Activated T-helper 2 cell treated with anti-CD3 and anti-CD28 coated beads, Interferon-gamma antibody, Interleukin-2, Interleukin-4, amounts not matched to agents 10 μg/mL and 5 μg/mL and 100 μg/mL, durations not matched to agents 14 hours and 24 hours and 36 hours (primary cell): ENCODE data around the gene VWA8. TPM values are rescaled to one million over a fixed set of nuclear protein-coding genes. Genes with fewer than 3 reads are reported as not detected.
A peak's percentile ranks its signal among the peaks of the same experiment; 100 is the strongest.
"Not testable (repeated sequence)": the region's sequence is repeated elsewhere in the genome, so short reads cannot be mapped to it uniquely, and the experiment has no call there.

ENCODE experiments used
- DNase-seq: peaks from one replicate; pipeline ENCODE4 v3.0.0; 2021; ENCODE audit warnings: low spot score
- H3K27ac Mint-ChIP-seq: one replicate; pipeline ENCODE4 v1.8.0; 2021; ENCODE audit warnings: mixed read lengths
- H3K27me3 Mint-ChIP-seq: one replicate; pipeline ENCODE4 v1.8.0; 2021; ENCODE audit warnings: low read depth, mixed read lengths
- H3K36me3 Mint-ChIP-seq: one replicate; pipeline ENCODE4 v1.8.0; 2021; ENCODE audit warnings: low read depth, mixed read lengths
- H3K4me1 Mint-ChIP-seq: one replicate; pipeline ENCODE4 v1.8.0; 2021; ENCODE audit warnings: low read depth, mixed read lengths
- H3K4me3 Mint-ChIP-seq: one replicate; pipeline ENCODE4 v1.8.0; 2021; ENCODE audit warnings: low read depth, mild to moderate bottlenecking, moderate library complexity, mixed read lengths
- H3K9me3 Mint-ChIP-seq: one replicate; pipeline ENCODE4 v1.8.0; 2021; ENCODE audit warnings: mixed read lengths
- intact Hi-C: fragments of 100-400 bp; cut with micrococcal nuclease; formaldehyde crosslinking; loops from one replicate; pipeline ENCODE4 v1.15.1; 2023
- total RNA-seq: library from RNA; stranded (reverse); gene quantifications from 2 replicates; pipeline ENCODE4 v1.2.3, GENCODE V29; 2022

VWA8 gene
- total RNA-seq, 1 donor from 2014 or later: 21.7 TPM

DNA sequence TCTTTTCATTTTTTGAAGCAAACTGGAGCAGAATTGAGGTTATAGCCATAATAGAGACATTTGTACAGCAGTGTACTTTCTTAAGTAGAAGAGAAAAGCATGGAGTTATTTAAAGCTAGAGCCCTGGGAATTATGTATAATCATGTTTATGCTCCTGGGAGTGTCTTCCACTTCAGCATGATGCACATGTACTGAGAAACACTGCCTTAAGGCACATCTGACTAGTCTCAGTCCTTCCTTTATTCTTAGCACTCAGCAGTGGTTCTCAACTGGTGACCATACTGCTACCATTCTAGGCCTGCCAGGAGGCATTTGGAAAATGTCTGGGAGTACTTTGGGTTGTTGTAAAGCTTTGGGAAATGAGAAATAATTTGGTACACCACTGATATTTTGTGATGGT is 45.8 kb downstream of the VWA8 start:
- intact Hi-C loops: loop anchor here (5.0 kb wide), 2 partner anchors 362 to 477 kb away; no protein-coding TSS in a partner anchor

GRCh38 chr13:41914552-41914951 is 46.4 kb downstream of the VWA8 start:
- DNase-seq: no peak
- no peak overlapping the region for H3K27ac Mint-ChIP-seq
- no peaks in the 10 kb centered on the region for H3K9me3 Mint-ChIP-seq
- H3K27me3 Mint-ChIP-seq: no peaks in the 10 kb centered on the region
- H3K4me1 Mint-ChIP-seq: peaks cover 41% of the 10 kb centered on the region
- H3K4me3 Mint-ChIP-seq: no peak overlapping the region
- peaks cover 21% of the 10 kb centered on the region for H3K36me3 Mint-ChIP-seq
- intact Hi-C loops: no loop called here

More for the DNA sequence above, 45.8 kb downstream of the VWA8 start:
- H3K36me3 Mint-ChIP-seq: peaks cover 18% of the 10 kb centered on the region
- no peaks in the 10 kb centered on the region for H3K9me3 Mint-ChIP-seq
- H3K27me3 Mint-ChIP-seq: no peaks in the 10 kb centered on the region
- peaks cover 46% of the 10 kb centered on the region for H3K4me1 Mint-ChIP-seq
- no peak for DNase-seq
- no peak overlapping the region for H3K4me3 Mint-ChIP-seq
- H3K27ac Mint-ChIP-seq: no peak overlapping the region

DNA sequence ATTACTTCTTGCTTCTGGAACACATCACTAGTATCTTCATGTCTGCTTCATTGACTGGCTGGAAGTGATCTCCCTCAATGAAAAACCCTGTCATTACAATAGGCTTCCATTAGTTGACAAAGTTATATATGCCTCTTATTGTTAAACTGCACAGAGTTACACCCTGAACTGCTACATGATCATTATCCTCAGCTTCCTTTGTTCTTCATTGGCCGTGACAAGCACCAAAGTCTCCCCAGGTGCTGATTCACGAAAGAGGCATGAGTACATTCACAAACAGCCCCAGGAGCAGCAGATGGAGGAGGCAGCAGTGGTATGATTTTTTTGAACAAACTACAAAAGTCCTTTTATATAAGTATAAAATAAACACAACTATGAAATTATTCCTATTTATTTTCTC is 51.4 kb downstream of the VWA8 start:
- H3K4me3 Mint-ChIP-seq: no peak overlapping the region
- no peak overlapping the region for H3K27ac Mint-ChIP-seq
- intact Hi-C loops: loop anchor here (10.0 kb wide), 1 partner anchor 145 kb away; no protein-coding TSS in a partner anchor
- H3K27me3 Mint-ChIP-seq: no peaks in the 10 kb centered on the region
- H3K9me3 Mint-ChIP-seq: no peaks in the 10 kb centered on the region
- H3K4me1 Mint-ChIP-seq: peaks cover 7% of the 10 kb centered on the region
- DNase-seq: no peak
- peaks cover 42% of the 10 kb centered on the region for H3K36me3 Mint-ChIP-seq

GRCh38 chr13:41905600-41906254 is 55.2 kb downstream of the VWA8 start:
- Mint-ChIP-seq H3K27ac (no peak overlapping the region), H3K9me3 (no peaks in the 10 kb centered on the region), H3K36me3 (peaks cover 40% of the 10 kb centered on the region), H3K4me1 (peaks cover 14% of the 10 kb centered on the region), H3K4me3 (no peak overlapping the region), H3K27me3 (no peaks in the 10 kb centered on the region)
- intact Hi-C loops: loop anchor here (1.0 to 10.0 kb wide), 3 partner anchors 11 to 205 kb away; no protein-coding TSS in a partner anchor
- DNase-seq: no peak

- peaks cover 18% of the 10 kb centered on the region for H3K36me3 Mint-ChIP-seq
- no peaks in the 10 kb centered on the region for H3K27me3 Mint-ChIP-seq
- no peaks in the 10 kb centered on the region for H3K9me3 Mint-ChIP-seq
- H3K4me3 Mint-ChIP-seq: no peak overlapping the region
- H3K27ac Mint-ChIP-seq: peak overlapping the region; percentile 28
- DNase-seq: no peak
- intact Hi-C loops: loop anchor here (5.0 to 10.0 kb wide), 2 partner anchors 61 to 136 kb away; partner anchors contain the start of gene VWA8
- peaks cover 13% of the 10 kb centered on the region for H3K4me1 Mint-ChIP-seq
Measured at GRCh38 chr13:41900918-41901317, 60.0 kb downstream of the VWA8 start.

- H3K9me3 Mint-ChIP-seq, H3K27me3 Mint-ChIP-seq, H3K4me3 Mint-ChIP-seq, intact Hi-C loops, DNase-seq, H3K27ac Mint-ChIP-seq: not testable (repeated sequence)
- Mint-ChIP-seq H3K36me3 (peaks cover 19% of the 10 kb centered on the region), H3K4me1 (peaks cover 10% of the 10 kb centered on the region)
Measured at GRCh38 chr13:41898411-41898810, 62.5 kb downstream of the VWA8 start.

DNA sequence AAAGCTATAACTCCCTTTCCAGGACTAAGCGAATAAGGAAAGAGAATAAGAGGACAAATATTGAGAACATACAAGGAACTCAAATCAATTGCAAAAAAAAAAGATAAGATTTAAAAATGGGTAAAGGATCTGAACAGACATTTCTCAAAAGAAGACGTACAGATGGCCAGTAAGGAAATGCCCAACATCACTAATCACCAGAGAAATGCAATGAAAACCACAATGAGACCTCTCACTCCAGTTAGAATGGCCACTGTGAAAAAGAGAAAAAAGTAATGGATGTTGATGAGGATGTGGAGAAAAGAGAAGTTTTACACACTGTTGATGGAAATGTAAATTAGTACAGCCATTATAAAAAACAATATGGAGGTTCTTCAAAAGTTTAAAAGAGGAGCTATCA is 63.8 kb downstream of the VWA8 start:
- peaks cover 8% of the 10 kb centered on the region for H3K4me1 Mint-ChIP-seq
- no peak overlapping the region for H3K4me3 Mint-ChIP-seq
- peaks cover 16% of the 10 kb centered on the region for H3K36me3 Mint-ChIP-seq
- intact Hi-C loops: no loop called here
- no peak overlapping the region for H3K27ac Mint-ChIP-seq
- no peaks in the 10 kb centered on the region for H3K9me3 Mint-ChIP-seq
- H3K27me3 Mint-ChIP-seq: no peaks in the 10 kb centered on the region
- no peak for DNase-seq

- H3K4me3 Mint-ChIP-seq: no peak overlapping the region
- H3K4me1 Mint-ChIP-seq: no peaks in the 10 kb centered on the region
- H3K9me3 Mint-ChIP-seq: no peaks in the 10 kb centered on the region
- H3K36me3 Mint-ChIP-seq: peaks cover 27% of the 10 kb centered on the region
- no peaks in the 10 kb centered on the region for H3K27me3 Mint-ChIP-seq
- H3K27ac Mint-ChIP-seq: no peak overlapping the region
- intact Hi-C loops: no loop called here
- DNase-seq: no peak
Measured at GRCh38 chr13:41895478-41895877, 65.4 kb downstream of the VWA8 start.

DNA sequence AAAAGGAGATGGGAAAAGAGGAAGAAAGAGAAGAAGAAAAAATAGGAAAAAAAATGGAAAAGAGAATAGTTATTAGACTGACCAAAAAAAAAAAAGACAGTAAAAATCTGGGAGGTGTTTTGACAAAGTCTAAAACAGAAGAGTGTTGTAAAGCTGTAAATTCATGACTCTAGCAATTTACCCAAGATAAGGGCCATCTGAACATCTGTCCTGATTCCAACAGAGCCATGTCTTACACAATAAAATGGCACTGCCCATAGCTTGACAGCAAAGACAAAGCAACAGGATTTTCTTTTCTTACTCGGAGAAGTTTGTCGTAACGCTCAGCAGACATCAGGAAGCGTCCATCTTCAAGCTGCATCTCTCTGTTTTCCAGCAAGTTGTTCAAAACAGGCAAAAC is 69.8 kb downstream of the VWA8 start:
- Mint-ChIP-seq H3K9me3 (no peaks in the 10 kb centered on the region), H3K4me1 (peaks cover 3% of the 10 kb centered on the region), H3K27ac (no peak overlapping the region), H3K27me3 (no peaks in the 10 kb centered on the region), H3K4me3 (no peak overlapping the region), H3K36me3 (peaks cover 34% of the 10 kb centered on the region)
- no peak for DNase-seq
- intact Hi-C loops: no loop called here

DNA sequence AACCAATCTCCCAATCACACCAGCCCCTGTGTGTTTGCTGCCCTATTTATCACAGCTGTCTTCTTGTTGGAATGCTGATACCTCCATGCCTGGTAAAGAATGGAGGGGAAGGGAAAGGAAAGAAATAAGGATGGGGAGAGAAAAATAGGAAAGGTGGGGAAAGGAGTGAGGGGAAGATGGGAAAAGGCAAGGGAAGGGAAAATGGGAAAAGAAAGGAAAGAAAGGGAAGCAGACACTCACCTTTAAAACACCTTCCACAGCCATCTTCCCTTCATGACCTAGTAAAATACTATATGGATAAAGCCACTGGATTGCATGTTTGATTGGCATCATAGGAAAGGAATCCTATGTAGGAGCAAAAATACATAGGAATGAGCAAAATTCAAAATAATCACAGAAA is 77.8 kb downstream of the VWA8 start:
- H3K4me1 Mint-ChIP-seq: peaks cover 3% of the 10 kb centered on the region
- H3K27ac Mint-ChIP-seq: no peak overlapping the region
- H3K27me3 Mint-ChIP-seq: no peaks in the 10 kb centered on the region
- no peak overlapping the region for H3K4me3 Mint-ChIP-seq
- intact Hi-C loops: no loop called here
- peaks cover 48% of the 10 kb centered on the region for H3K36me3 Mint-ChIP-seq
- H3K9me3 Mint-ChIP-seq: no peaks in the 10 kb centered on the region
- DNase-seq: no peak

DNA sequence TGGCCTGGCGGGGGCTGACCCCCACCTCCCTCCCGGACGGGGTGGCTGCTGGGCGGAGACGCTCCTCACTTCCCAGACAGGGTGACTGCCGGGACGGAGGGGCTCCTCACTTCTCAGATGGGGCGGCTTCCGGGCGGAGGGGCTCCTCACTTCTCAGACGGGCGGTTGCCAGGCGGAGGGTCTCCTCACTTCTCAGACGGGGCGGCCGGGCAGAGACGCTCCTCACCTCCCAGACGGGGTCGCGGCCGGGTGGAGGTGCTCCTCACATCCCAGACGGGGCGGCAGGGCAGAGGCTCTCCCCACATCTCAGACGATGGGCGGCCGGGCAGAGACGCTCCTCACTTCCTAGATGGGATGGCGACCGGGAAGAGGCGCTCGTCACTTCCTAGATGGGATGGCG is 79.0 kb downstream of the VWA8 start:
- intact Hi-C loops, H3K27me3 Mint-ChIP-seq, H3K9me3 Mint-ChIP-seq, H3K27ac Mint-ChIP-seq, DNase-seq, H3K4me3 Mint-ChIP-seq, H3K4me1 Mint-ChIP-seq: not testable (repeated sequence)
- H3K36me3 Mint-ChIP-seq: peaks cover 40% of the 10 kb centered on the region

DNA sequence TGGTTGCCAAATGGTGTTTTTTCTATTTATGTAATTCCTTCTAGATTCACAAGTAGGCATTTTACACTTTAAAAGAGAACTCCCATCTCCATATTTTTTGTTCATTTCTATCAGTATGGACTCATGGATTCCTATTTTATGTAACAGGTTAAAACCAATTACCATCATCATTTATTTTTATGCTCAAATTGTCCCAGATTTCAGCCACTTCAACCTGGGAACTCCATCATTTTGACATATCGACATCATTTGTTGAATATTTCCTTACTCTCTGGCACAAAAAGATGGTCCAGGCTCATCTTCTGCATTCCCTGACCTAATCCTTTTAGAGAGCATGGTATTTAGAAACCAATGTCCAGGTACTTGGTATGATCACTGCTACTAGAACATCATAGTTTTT is 79.9 kb downstream of the VWA8 start:
- H3K4me1 Mint-ChIP-seq: peaks cover 3% of the 10 kb centered on the region
- DNase-seq: no peak
- intact Hi-C loops: no loop called here
- H3K27me3 Mint-ChIP-seq: no peaks in the 10 kb centered on the region
- no peaks in the 10 kb centered on the region for H3K9me3 Mint-ChIP-seq
- no peak overlapping the region for H3K27ac Mint-ChIP-seq
- no peak overlapping the region for H3K4me3 Mint-ChIP-seq
- peaks cover 36% of the 10 kb centered on the region for H3K36me3 Mint-ChIP-seq

DNA sequence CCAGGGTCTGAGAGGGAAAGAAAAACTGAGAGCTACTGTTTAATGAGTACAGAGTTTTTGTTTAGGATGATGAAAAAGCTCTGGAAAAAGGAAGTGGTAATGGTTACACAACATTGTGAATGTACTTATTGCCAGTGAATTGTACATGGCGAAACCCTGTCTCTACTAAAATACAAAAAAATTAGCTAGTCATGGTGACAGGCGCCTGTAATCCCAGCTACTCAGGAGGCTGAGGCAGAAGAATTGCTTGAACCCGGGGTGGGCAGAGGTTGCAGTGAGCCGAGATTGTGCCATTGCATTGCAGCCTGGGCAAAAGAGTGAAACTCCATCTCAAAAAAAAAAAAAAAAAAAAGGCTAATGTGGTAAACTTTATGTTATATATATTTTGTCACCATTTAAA is 96.3 kb downstream of the VWA8 start:
- Mint-ChIP-seq H3K27me3 (no peaks in the 10 kb centered on the region), H3K27ac (no peak overlapping the region), H3K9me3 (no peaks in the 10 kb centered on the region), H3K36me3 (peaks cover 30% of the 10 kb centered on the region), H3K4me1 (peaks cover 5% of the 10 kb centered on the region), H3K4me3 (no peak overlapping the region)
- intact Hi-C loops: no loop called here
- no peak for DNase-seq
